ENCODE results near the gene EZR. TPM values are rescaled to one million over a fixed set of nuclear protein-coding genes. Genes with fewer than 3 reads are reported as not detected.
A peak's percentile ranks its signal among the peaks of the same experiment; 100 is the strongest.

Gene EZR
- total RNA-seq, 1 donor from 2014 or later: 314 TPM

DNA sequence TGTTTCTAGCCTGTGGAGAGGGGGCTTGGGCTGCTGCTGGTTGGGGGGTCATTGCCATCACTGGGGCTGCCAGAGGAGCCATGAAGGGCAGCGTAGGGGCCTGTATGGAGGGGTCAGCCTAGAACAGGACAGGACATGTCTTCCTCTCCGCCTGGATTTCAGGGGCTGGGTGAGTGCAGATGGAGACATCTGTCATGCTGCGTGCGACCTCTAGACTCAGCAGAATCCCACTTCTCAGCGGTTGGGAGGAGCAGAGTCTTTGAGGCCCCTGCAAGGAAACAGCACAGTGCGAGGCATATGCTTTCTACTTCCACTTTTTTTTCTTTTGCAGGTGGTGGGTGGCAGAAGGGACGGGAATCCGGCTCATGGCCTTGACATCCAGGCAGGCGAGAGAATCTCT, 67.9 kb downstream of the EZR start:
- FAIRE-seq: no peak
- no peak overlapping the region for H3K4me3 ChIP-seq (ENCODE audit: low read depth, low read length)
- no peak for DNase-seq (ENCODE audit: low read depth)
- no peaks in the 10 kb centered on the region for H3K36me3 ChIP-seq (ENCODE audit: control insufficient read depth, insufficient read depth, low read length)
- no peaks in the 10 kb centered on the region for H3K27me3 ChIP-seq (ENCODE audit: control insufficient read depth, insufficient read depth, low read length)
- TF ChIP-seq, protein P1, sequence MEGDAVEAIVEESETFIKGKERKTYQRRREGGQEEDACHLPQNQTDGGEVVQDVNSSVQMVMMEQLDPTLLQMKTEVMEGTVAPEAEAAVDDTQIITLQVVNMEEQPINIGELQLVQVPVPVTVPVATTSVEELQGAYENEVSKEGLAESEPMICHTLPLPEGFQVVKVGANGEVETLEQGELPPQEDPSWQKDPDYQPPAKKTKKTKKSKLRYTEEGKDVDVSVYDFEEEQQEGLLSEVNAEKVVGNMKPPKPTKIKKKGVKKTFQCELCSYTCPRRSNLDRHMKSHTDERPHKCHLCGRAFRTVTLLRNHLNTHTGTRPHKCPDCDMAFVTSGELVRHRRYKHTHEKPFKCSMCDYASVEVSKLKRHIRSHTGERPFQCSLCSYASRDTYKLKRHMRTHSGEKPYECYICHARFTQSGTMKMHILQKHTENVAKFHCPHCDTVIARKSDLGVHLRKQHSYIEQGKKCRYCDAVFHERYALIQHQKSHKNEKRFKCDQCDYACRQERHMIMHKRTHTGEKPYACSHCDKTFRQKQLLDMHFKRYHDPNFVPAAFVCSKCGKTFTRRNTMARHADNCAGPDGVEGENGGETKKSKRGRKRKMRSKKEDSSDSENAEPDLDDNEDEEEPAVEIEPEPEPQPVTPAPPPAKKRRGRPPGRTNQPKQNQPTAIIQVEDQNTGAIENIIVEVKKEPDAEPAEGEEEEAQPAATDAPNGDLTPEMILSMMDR (IDR thresholded peaks at IDR 0.05; ENCODE audit: insufficient read depth, low read length, severe bottlenecking): no peak

GRCh38 chr6:158744986-158745430, 74.2 kb downstream of the EZR start:
- FAIRE-seq (no peak), DNase-seq (ENCODE audit: low read depth) (no peak)
- Histone ChIP-seq H3K27me3 (ENCODE audit: control insufficient read depth, insufficient read depth, low read length) (no peaks in the 10 kb centered on the region), H3K36me3 (ENCODE audit: control insufficient read depth, insufficient read depth, low read length) (no peaks in the 10 kb centered on the region), H3K4me3 (ENCODE audit: low read depth, low read length) (no peak overlapping the region)
- TF ChIP-seq, protein P1 (IDR thresholded peaks at IDR 0.05; ENCODE audit: insufficient read depth, low read length, severe bottlenecking): no peak

- no peaks in the 10 kb centered on the region for H3K27me3 ChIP-seq (ENCODE audit: control insufficient read depth, insufficient read depth, low read length)
- H3K4me3 ChIP-seq (ENCODE audit: low read depth, low read length): no peak overlapping the region
- FAIRE-seq (peak; percentile 77), DNase-seq (ENCODE audit: low read depth) (peak; percentile 86)
- H3K36me3 ChIP-seq (ENCODE audit: control insufficient read depth, insufficient read depth, low read length): no peaks in the 10 kb centered on the region
- TF ChIP-seq, protein P1 (IDR thresholded peaks at IDR 0.05; ENCODE audit: insufficient read depth, low read length, severe bottlenecking): no peak
These were observed 76.0 kb downstream of the EZR start for GRCh38 chr6:158743033-158743651.

DNA sequence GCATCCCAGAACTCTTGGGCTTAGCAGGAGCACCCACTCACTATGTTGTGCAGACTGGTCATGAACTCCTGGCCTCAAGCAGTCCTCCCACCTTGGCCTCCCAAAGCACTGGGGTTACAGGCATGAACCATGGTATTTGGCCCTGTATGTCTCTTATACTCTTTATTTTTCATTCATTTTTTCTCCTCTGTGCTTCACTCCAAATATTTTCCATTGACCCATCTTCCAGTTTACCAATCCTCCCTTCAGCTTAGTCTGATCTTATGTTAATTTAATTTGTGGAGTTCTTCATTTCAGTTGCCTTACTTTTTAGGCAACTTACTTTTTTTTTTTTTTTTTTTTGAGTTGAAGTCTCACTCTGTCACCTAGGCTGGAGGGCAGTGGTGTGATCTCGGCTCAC, 79.5 kb downstream of the EZR start:
- Histone ChIP-seq H3K4me3 (ENCODE audit: low read depth, low read length) (no peak overlapping the region), H3K27me3 (ENCODE audit: control insufficient read depth, insufficient read depth, low read length) (no peaks in the 10 kb centered on the region), H3K36me3 (ENCODE audit: control insufficient read depth, insufficient read depth, low read length) (no peaks in the 10 kb centered on the region)
- FAIRE-seq (no peak), DNase-seq (ENCODE audit: low read depth) (no peak)
- TF ChIP-seq, protein P1 (IDR thresholded peaks at IDR 0.05; ENCODE audit: insufficient read depth, low read length, severe bottlenecking): no peak

GRCh38 chr6:158737710-158738615, 81.2 kb downstream of the EZR start:
- TF ChIP-seq, protein P1 (IDR thresholded peaks at IDR 0.05; ENCODE audit: insufficient read depth, low read length, severe bottlenecking): no peak
- peak; percentile 95 for DNase-seq (ENCODE audit: low read depth)
- peak; percentile 73 for FAIRE-seq
- no peaks in the 10 kb centered on the region for H3K27me3 ChIP-seq (ENCODE audit: control insufficient read depth, insufficient read depth, low read length)
- no peaks in the 10 kb centered on the region for H3K36me3 ChIP-seq (ENCODE audit: control insufficient read depth, insufficient read depth, low read length)
- H3K4me3 ChIP-seq (ENCODE audit: low read depth, low read length): no peak overlapping the region

Data from bronchial epithelial cell (primary cell).